Measurements from ENCODE around the gene TPPP2. TPM values are rescaled to one million over a fixed set of nuclear protein-coding genes. Genes with fewer than 3 reads are reported as not detected.

Gene TPPP2
- total RNA-seq, 4 donors from 2014 or later, result not detected

GRCh38 chr14:21077672-21078071 is 47.7 kb downstream of the TPPP2 start:
- H3K4me3 ChIP-seq, result no peak overlapping the region
- no peaks in the 10 kb centered on the region for H3K27me3 ChIP-seq
- no peak for TF ChIP-seq POLR2AphosphoS5 (IDR thresholded peaks at IDR 0.05)
- no peak for TF ChIP-seq POLR2A (IDR thresholded peaks at IDR 0.05; ENCODE audit: low read depth)
- TF ChIP-seq EP300 (IDR thresholded peaks at IDR 0.05), result no peak
- TF ChIP-seq, protein P1, sequence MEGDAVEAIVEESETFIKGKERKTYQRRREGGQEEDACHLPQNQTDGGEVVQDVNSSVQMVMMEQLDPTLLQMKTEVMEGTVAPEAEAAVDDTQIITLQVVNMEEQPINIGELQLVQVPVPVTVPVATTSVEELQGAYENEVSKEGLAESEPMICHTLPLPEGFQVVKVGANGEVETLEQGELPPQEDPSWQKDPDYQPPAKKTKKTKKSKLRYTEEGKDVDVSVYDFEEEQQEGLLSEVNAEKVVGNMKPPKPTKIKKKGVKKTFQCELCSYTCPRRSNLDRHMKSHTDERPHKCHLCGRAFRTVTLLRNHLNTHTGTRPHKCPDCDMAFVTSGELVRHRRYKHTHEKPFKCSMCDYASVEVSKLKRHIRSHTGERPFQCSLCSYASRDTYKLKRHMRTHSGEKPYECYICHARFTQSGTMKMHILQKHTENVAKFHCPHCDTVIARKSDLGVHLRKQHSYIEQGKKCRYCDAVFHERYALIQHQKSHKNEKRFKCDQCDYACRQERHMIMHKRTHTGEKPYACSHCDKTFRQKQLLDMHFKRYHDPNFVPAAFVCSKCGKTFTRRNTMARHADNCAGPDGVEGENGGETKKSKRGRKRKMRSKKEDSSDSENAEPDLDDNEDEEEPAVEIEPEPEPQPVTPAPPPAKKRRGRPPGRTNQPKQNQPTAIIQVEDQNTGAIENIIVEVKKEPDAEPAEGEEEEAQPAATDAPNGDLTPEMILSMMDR (IDR thresholded peaks at IDR 0.05), result no peak
- no peaks in the 10 kb centered on the region for H3K9me3 ChIP-seq
- WGBS, result 70% methylated on average over 2 of the region's 2 CpGs
- no peak for DNase-seq (ENCODE audit: extremely low spot score)
- H3K4me1 ChIP-seq, result peaks cover 5 to 12% (median 10%) of the 10 kb centered on the region in 4 donors
- H3K36me3 ChIP-seq, result peaks cover 36 to 99% (median 95%) of the 10 kb centered on the region in 4 donors
- intact Hi-C loops (cut with DNase I), result no loop called here
- no peak overlapping the region for H3K27ac ChIP-seq (replicated peaks in 1 of 4)

GRCh38 chr14:21078287-21078686 is 48.3 kb downstream of the TPPP2 start:
- Histone ChIP-seq H3K9me3 (no peaks in the 10 kb centered on the region), H3K27me3 (no peaks in the 10 kb centered on the region), H3K4me3 (no peak overlapping the region), H3K36me3 (peaks cover 42 to 100% (median 96%) of the 10 kb centered on the region in 4 donors), H3K27ac (replicated peaks in 1 of 4) (no peak overlapping the region), H3K4me1 (peaks cover 0 to 10% (median 5%) of the 10 kb centered on the region in 4 donors)
- 82% methylated on average over 5 of the region's 5 CpGs for WGBS
- TF ChIP-seq, protein P1 (IDR thresholded peaks at IDR 0.05), result no peak
- TF ChIP-seq POLR2AphosphoS5 (IDR thresholded peaks at IDR 0.05) (no peak), EP300 (IDR thresholded peaks at IDR 0.05) (no peak), POLR2A (IDR thresholded peaks at IDR 0.05; ENCODE audit: low read depth) (no peak)
- DNase-seq (ENCODE audit: extremely low spot score), result no peak
- intact Hi-C loops (cut with DNase I), result no loop called here

GRCh38 chr14:21078726-21079125 is 48.7 kb downstream of the TPPP2 start:
- H3K4me1 ChIP-seq, result peaks cover 0 to 8% (median 3%) of the 10 kb centered on the region in 4 donors
- H3K27ac ChIP-seq (replicated peaks in 1 of 4), result no peak overlapping the region
- no peak for DNase-seq (ENCODE audit: extremely low spot score)
- no peak for TF ChIP-seq EP300 (IDR thresholded peaks at IDR 0.05)
- TF ChIP-seq, protein P1 (IDR thresholded peaks at IDR 0.05), result no peak
- TF ChIP-seq POLR2AphosphoS5 (IDR thresholded peaks at IDR 0.05), result no peak
- no peak for TF ChIP-seq POLR2A (IDR thresholded peaks at IDR 0.05; ENCODE audit: low read depth)
- WGBS, result 93% methylated on average over 8 of the region's 10 CpGs
- intact Hi-C loops (cut with DNase I), result no loop called here
- no peaks in the 10 kb centered on the region for H3K9me3 ChIP-seq
- H3K4me3 ChIP-seq, result no peak overlapping the region
- H3K36me3 ChIP-seq, result peaks cover 42 to 100% (median 98%) of the 10 kb centered on the region in 4 donors
- no peaks in the 10 kb centered on the region for H3K27me3 ChIP-seq

- TF ChIP-seq POLR2AphosphoS5 (IDR thresholded peaks at IDR 0.05), result no peak
- TF ChIP-seq EP300 (IDR thresholded peaks at IDR 0.05), result no peak
- no peak for TF ChIP-seq POLR2A (IDR thresholded peaks at IDR 0.05; ENCODE audit: low read depth)
- TF ChIP-seq, protein P1 (IDR thresholded peaks at IDR 0.05), result no peak
- no peak for DNase-seq (ENCODE audit: extremely low spot score)
- H3K9me3 ChIP-seq, result no peaks in the 10 kb centered on the region
- peaks cover 4 to 18% (median 6%) of the 10 kb centered on the region in 4 donors for H3K4me1 ChIP-seq
- peaks cover 34 to 100% (median 96%) of the 10 kb centered on the region in 4 donors for H3K36me3 ChIP-seq
- intact Hi-C loops (cut with DNase I), result no loop called here
- H3K4me3 ChIP-seq, result no peak overlapping the region
- WGBS, result 77% methylated on average over 3 of the region's 30 CpGs
- no peak overlapping the region for H3K27ac ChIP-seq (replicated peaks in 1 of 4)
- no peaks in the 10 kb centered on the region for H3K27me3 ChIP-seq
Observed at GRCh38 chr14:21081521-21082142, 51.6 kb downstream of the TPPP2 start.

Other genes starting within 250 kb of the TPPP2 start
- gene RNASE6, start 248.9 kb upstream of the TPPP2 start, total RNA-seq, result 10 to 100 TPM in 1 of 4 donors, 1 to 10 TPM in 3; 5.2 to 23.9 (median 8.0) TPM
- gene RNASE1, start 227.4 kb upstream of the TPPP2 start, total RNA-seq, result 100 to 1,000 TPM; 270 to 766 (median 341) TPM
- under 1 TPM in 2 of 4 donors, not detected in 2; 0.52 to 0.83 TPM for gene RNASE3, start 138.8 kb upstream of the TPPP2 start, total RNA-seq
- gene RNASE2, start 74.7 kb upstream of the TPPP2 start, total RNA-seq, result 1 to 10 TPM in 3 of 4 donors, not detected in 1; 1.7 to 3.8 (median 2.1) TPM
- 10 to 100 TPM; 39.8 to 57.4 (median 41.7) TPM for gene METTL17, start 40.2 kb upstream of the TPPP2 start, total RNA-seq
- not detected for gene SLC39A2, start 30.9 kb upstream of the TPPP2 start, total RNA-seq
- 100 to 1,000 TPM; 175 to 222 (median 201) TPM for gene NDRG2, start 5.2 kb upstream of the TPPP2 start, total RNA-seq
- not detected for gene RNASE13, start 4.6 kb downstream of the TPPP2 start, total RNA-seq
- gene RNASE7, start 12.1 kb downstream of the TPPP2 start, total RNA-seq, result not detected
- gene RNASE8, start 27.6 kb downstream of the TPPP2 start, total RNA-seq, result not detected
- 10 to 100 TPM; 19.4 to 47.3 (median 27.0) TPM for gene ARHGEF40, start 40.1 kb downstream of the TPPP2 start, total RNA-seq
- gene ZNF219, start 68.4 kb downstream of the TPPP2 start, total RNA-seq, result 100 to 1,000 TPM in 2 of 4 donors, 10 to 100 TPM in 2; 64.4 to 116 (median 94.3) TPM
- gene TMEM253, start 70.8 kb downstream of the TPPP2 start, total RNA-seq, result under 1 TPM in 1 of 4 donors, not detected in 3; 0.23 TPM
- gene OR5AU1, start 125.8 kb downstream of the TPPP2 start, total RNA-seq, result not detected
- 100 to 1,000 TPM; 260 to 396 (median 292) TPM for gene HNRNPC, start 239.2 kb downstream of the TPPP2 start, total RNA-seq
- gene RPGRIP1, start 249.9 kb downstream of the TPPP2 start, total RNA-seq, result not detected

Data from esophagus muscularis mucosa (tissue), 4 donors.